ENCODE results near the gene KLHL7.
"Not testable (repeated sequence)": the region's sequence is repeated elsewhere in the genome, so short reads cannot be mapped to it uniquely, and the experiment has no call there.

Gene KLHL7

GRCh38 chr7:23183279-23184012, 77.9 kb downstream of the KLHL7 start:
- DNase-seq: no peak

GRCh38 chr7:23184291-23184690, 78.7 kb downstream of the KLHL7 start:
- no peak for DNase-seq

GRCh38 chr7:23184709-23185359, 79.2 kb downstream of the KLHL7 start:
- no peak for DNase-seq

GRCh38 chr7:23185980-23186379, 80.4 kb downstream of the KLHL7 start:
- no peak for DNase-seq

- no peak for DNase-seq
These were observed 85.4 kb downstream of the KLHL7 start for GRCh38 chr7:23191022-23191421.

- not testable (repeated sequence) for DNase-seq
These were observed 88.2 kb downstream of the KLHL7 start for GRCh38 chr7:23193650-23194227.

- no peak for DNase-seq
These were observed 90.7 kb downstream of the KLHL7 start for GRCh38 chr7:23196306-23196705.

GRCh38 chr7:23197745-23198144, 92.2 kb downstream of the KLHL7 start:
- not testable (repeated sequence) for DNase-seq

GRCh38 chr7:23200331-23200730, 94.7 kb downstream of the KLHL7 start:
- DNase-seq: no peak

GRCh38 chr7:23204241-23204640, 98.7 kb downstream of the KLHL7 start:
- DNase-seq: no peak

- no peak for DNase-seq
These were observed 100.0 kb downstream of the KLHL7 start for GRCh38 chr7:23205577-23205908.

GRCh38 chr7:23205909-23206767, 100.6 kb downstream of the KLHL7 start:
- DNase-seq: no peak

GRCh38 chr7:23207021-23207420, 101.4 kb downstream of the KLHL7 start:
- DNase-seq: no peak

GRCh38 chr7:23207884-23208283, 102.3 kb downstream of the KLHL7 start:
- no peak for DNase-seq

GRCh38 chr7:23208316-23208715, 102.7 kb downstream of the KLHL7 start:
- no peak for DNase-seq

- DNase-seq: no peak
These were observed 104.9 kb downstream of the KLHL7 start for GRCh38 chr7:23210506-23210905.

- no peak for DNase-seq
These were observed 106.0 kb downstream of the KLHL7 start for GRCh38 chr7:23211589-23211988.

GRCh38 chr7:23212395-23212794, 106.8 kb downstream of the KLHL7 start:
- no peak for DNase-seq

- no peak for DNase-seq
These were observed 107.3 kb downstream of the KLHL7 start for GRCh38 chr7:23212841-23213240.

GRCh38 chr7:23213755-23214154, 108.2 kb downstream of the KLHL7 start:
- no peak for DNase-seq

GRCh38 chr7:23214423-23214822, 108.8 kb downstream of the KLHL7 start:
- DNase-seq: no peak

- DNase-seq: no peak
These were observed 109.4 kb downstream of the KLHL7 start for GRCh38 chr7:23214938-23215337.

- no peak for DNase-seq
These were observed 110.4 kb downstream of the KLHL7 start for GRCh38 chr7:23216021-23216420.

Measured in T-helper 1 cell (primary cell).